ENCODE results near the gene SLC8A3.

DNA sequence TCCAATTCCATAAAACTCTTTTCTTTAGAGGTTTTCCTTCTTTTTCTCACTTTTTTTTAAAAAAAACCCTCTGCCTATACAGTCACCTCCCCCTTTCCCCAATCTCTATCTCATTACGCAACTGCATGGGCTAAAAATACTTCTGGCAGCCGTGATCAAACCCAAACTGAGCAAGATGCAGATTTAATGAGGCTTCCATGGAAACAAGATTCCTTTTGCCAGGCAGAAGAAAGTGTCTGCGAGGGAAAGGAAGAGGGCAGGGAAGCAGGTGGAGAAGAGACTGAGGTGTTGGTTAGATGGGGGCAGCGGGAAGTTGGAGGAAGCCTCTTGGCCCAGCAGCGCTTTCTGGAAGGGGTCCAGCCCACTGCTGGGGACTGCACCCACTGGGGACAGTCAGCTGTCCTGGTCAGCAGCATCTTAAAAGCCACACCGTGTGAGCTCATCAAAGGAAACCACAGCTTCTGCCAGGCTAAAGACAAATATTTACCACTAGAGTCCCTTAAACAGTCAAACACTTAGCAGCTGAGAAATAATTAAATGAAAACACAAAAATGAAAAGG, 90.4 kb downstream of the SLC8A3 start:
- TF ChIP-seq, protein P1, sequence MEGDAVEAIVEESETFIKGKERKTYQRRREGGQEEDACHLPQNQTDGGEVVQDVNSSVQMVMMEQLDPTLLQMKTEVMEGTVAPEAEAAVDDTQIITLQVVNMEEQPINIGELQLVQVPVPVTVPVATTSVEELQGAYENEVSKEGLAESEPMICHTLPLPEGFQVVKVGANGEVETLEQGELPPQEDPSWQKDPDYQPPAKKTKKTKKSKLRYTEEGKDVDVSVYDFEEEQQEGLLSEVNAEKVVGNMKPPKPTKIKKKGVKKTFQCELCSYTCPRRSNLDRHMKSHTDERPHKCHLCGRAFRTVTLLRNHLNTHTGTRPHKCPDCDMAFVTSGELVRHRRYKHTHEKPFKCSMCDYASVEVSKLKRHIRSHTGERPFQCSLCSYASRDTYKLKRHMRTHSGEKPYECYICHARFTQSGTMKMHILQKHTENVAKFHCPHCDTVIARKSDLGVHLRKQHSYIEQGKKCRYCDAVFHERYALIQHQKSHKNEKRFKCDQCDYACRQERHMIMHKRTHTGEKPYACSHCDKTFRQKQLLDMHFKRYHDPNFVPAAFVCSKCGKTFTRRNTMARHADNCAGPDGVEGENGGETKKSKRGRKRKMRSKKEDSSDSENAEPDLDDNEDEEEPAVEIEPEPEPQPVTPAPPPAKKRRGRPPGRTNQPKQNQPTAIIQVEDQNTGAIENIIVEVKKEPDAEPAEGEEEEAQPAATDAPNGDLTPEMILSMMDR (conservative IDR thresholded peaks at IDR 0.05; ENCODE audit: low read length) = no peak
- no peak for TF ChIP-seq EZH2phosphoT487 (IDR thresholded peaks at IDR 0.05; ENCODE audit: borderline replicate concordance, low read depth, low read length)
